HEK293T (cell line): Measurements from ENCODE around the gene FBXL4.

Experiments
- CTCF ChIA-PET: fragments of 350-600 bp; formaldehyde crosslinking; extraction: SDS; loops from one replicate; lab custom pipeline; 2021; ENCODE audit warnings: antibody characterized with exemption, inconsistent platforms; lab: Yijun Ruan, JAX
- POLR2A ChIA-PET: fragments of 350-600 bp; formaldehyde crosslinking; extraction: SDS; loops from one replicate; lab custom pipeline; 2020; ENCODE audit warnings: antibody characterized with exemption, inconsistent platforms; lab: Yijun Ruan, JAX
- DNase-seq: peaks from one replicate; pipeline ENCODE4 v3.0.0; 2012; ENCODE audit warnings: mixed read lengths; ENCODE audit errors: extremely low spot score
- ARNT ChIP-seq: fragments of 450-650 bp; IDR thresholded peaks from 2 replicates; pipeline ENCODE4 v1.6.1; 2017; ENCODE audit warnings: mild to moderate bottlenecking
- BHLHE40 ChIP-seq: fragments of 450-650 bp; IDR thresholded peaks from 2 replicates; pipeline ENCODE4 v1.6.1; 2016; ENCODE audit warnings: mild to moderate bottlenecking, moderate library complexity, borderline replicate concordance
- CTBP1 ChIP-seq: fragments of 450-650 bp; IDR thresholded peaks from 2 replicates; pipeline ENCODE4 v1.6.1; 2016; ENCODE audit warnings: borderline replicate concordance
- ELF4 ChIP-seq: fragments of 450-650 bp; IDR thresholded peaks from 2 replicates; pipeline ENCODE4 v1.6.1; 2017; ENCODE audit warnings: antibody characterized with exemption
- FOXA1 ChIP-seq: fragments of 450-650 bp; IDR thresholded peaks from 2 replicates; pipeline ENCODE4 v1.6.1; 2016; ENCODE audit warnings: mild to moderate bottlenecking
- FOXK2 ChIP-seq: fragments of 450-650 bp; IDR thresholded peaks from 2 replicates; pipeline ENCODE4 v1.6.1; 2016; ENCODE audit warnings: mild to moderate bottlenecking
- FOXM1 ChIP-seq: fragments of 450-650 bp; IDR thresholded peaks from 2 replicates; pipeline ENCODE4 v1.6.1; 2017; ENCODE audit warnings: mild to moderate bottlenecking, borderline replicate concordance
- HDGF ChIP-seq: fragments of 450-650 bp; IDR thresholded peaks from 2 replicates; pipeline ENCODE4 v1.6.1; 2017; ENCODE audit warnings: antibody characterized with exemption, borderline replicate concordance
- L3MBTL2 ChIP-seq: fragments of 450-650 bp; conservative IDR thresholded peaks from 2 replicates; pipeline ENCODE4 v1.6.1; 2016; ENCODE audit warnings: mild to moderate bottlenecking
- LEF1 ChIP-seq: fragments of 450-650 bp; IDR thresholded peaks from 2 replicates; pipeline ENCODE4 v1.6.1; 2017; ENCODE audit warnings: mild to moderate bottlenecking, borderline replicate concordance
- NFRKB ChIP-seq: fragments of 450-650 bp; IDR thresholded peaks from 2 replicates; pipeline ENCODE4 v1.6.1; 2016; ENCODE audit warnings: mild to moderate bottlenecking, moderate library complexity
- PKNOX1 ChIP-seq: fragments of 450-650 bp; IDR thresholded peaks from 2 replicates; pipeline ENCODE4 v1.6.1; 2016
- SP1 ChIP-seq: fragments of 450-650 bp; IDR thresholded peaks from 2 replicates; pipeline ENCODE4 v1.6.1; 2017
- SUZ12 ChIP-seq: fragments of 450-650 bp; IDR thresholded peaks from 2 replicates; pipeline ENCODE4 v1.6.1; 2016; ENCODE audit warnings: mild to moderate bottlenecking
- TARDBP ChIP-seq: fragments of 450-650 bp; IDR thresholded peaks from 2 replicates; pipeline ENCODE4 v1.6.1; 2016
- ZNF384 ChIP-seq: fragments of 450-650 bp; IDR thresholded peaks from 2 replicates; pipeline ENCODE4 v1.6.1; 2016

FBXL4 gene

GRCh38 chr6:98833307-98834059 lies 114.3 kb downstream of the FBXL4 start:
- TF ChIP-seq TARDBP (no peak), SUZ12 (no peak), BHLHE40 (no peak), FOXM1 (no peak), PKNOX1 (no peak), ZNF384 (no peak), LEF1 (no peak), L3MBTL2 (no peak; the same call in 1 of the 2 replicates)
- POLR2A ChIA-PET = interaction anchor here (0.8 to 1.5 kb wide), 7 partner anchors 10 to 114 kb away, joined by 3 to 5 read pairs (median 3); partner anchors contain the start of gene FBXL4
- DNase-seq = peak; percentile 51
- CTCF ChIA-PET = interaction anchor here (0.5 to 1.3 kb wide), 3 partner anchors 12 to 286 kb away, joined by 3 to 4 read pairs (median 3); no protein-coding TSS in a partner anchor

GRCh38 chr6:98833057-98833306 lies 114.8 kb downstream of the FBXL4 start:
- POLR2A ChIA-PET = interaction anchor here (1.2 to 1.5 kb wide), 4 partner anchors 9 to 56 kb away, joined by 3 to 4 read pairs (median 4); no protein-coding TSS in a partner anchor
- no peak for DNase-seq
- CTCF ChIA-PET = interaction anchor here (1.3 kb wide), 1 partner anchor 12 kb away, joined by 3 read pairs; no protein-coding TSS in a partner anchor
- TF ChIP-seq L3MBTL2 (peak; percentile 75), BHLHE40 (no peak), PKNOX1 (no peak), FOXM1 (no peak), CTBP1 (peak; percentile 63; the same call in 1 of the 2 replicates)

- POLR2A ChIA-PET = interaction anchor here (1.2 to 1.5 kb wide), 4 partner anchors 9 to 55 kb away, joined by 3 to 4 read pairs (median 4); no protein-coding TSS in a partner anchor
- CTCF ChIA-PET = interaction anchor here (1.3 kb wide), 1 partner anchor 11 kb away, joined by 3 read pairs; no protein-coding TSS in a partner anchor
- no peak for DNase-seq
- TF ChIP-seq SP1 = no peak
- TF ChIP-seq L3MBTL2 = peak; percentile 43; the same call in 1 of the 2 replicates
These were observed 115.3 kb downstream of the FBXL4 start for GRCh38 chr6:98832284-98833056.

- DNase-seq = no peak
- TF ChIP-seq L3MBTL2 = no peak
- no peak for TF ChIP-seq FOXA1
- no peak for TF ChIP-seq FOXK2
- no peak for TF ChIP-seq LEF1
- no peak for TF ChIP-seq SUZ12
- no peak for TF ChIP-seq ZNF384
- no peak for TF ChIP-seq ELF4
- no peak for TF ChIP-seq ARNT
- TF ChIP-seq HDGF = no peak
- no peak for TF ChIP-seq SP1
- no peak for TF ChIP-seq CTBP1
- no peak for TF ChIP-seq PKNOX1
- no peak for TF ChIP-seq NFRKB
- TF ChIP-seq TARDBP = no peak
- TF ChIP-seq FOXM1 = no peak
- TF ChIP-seq BHLHE40 = no peak
- CTCF ChIA-PET = no interaction called here
- POLR2A ChIA-PET = interaction anchor here (1.3 to 1.5 kb wide), 2 partner anchors 8 to 13 kb away, joined by 4 read pairs; no protein-coding TSS in a partner anchor
These were observed 115.8 kb downstream of the FBXL4 start for GRCh38 chr6:98831959-98832283.

GRCh38 chr6:98831057-98831958 lies 116.4 kb downstream of the FBXL4 start:
- ChIA-PET CTCF (no interaction called here), POLR2A (interaction anchor here (1.5 kb wide), 1 partner anchor 7 kb away, joined by 4 read pairs; no protein-coding TSS in a partner anchor)
- no peak for DNase-seq
- TF ChIP-seq HDGF = no peak

GRCh38 chr6:98830146-98830545 lies 117.6 kb downstream of the FBXL4 start:
- ChIA-PET POLR2A (no interaction called here), CTCF (interaction anchor here (0.6 to 0.7 kb wide), 2 partner anchors 140 to 409 kb away, joined by 4 to 13 read pairs; no protein-coding TSS in a partner anchor)
- TF ChIP-seq FOXM1 = no peak
- no peak for DNase-seq
